MM.1S (cell line): Measurements from ENCODE around the gene TMEM44.

ENCODE experiments used
- EZH2 ChIP-seq: fragments of 300-600 bp; sonication (generic); optimal IDR thresholded peaks from 2 replicates; pipeline ENCODE3; 2017; ENCODE audit warnings: low read depth, mild to moderate bottlenecking, antibody characterized with exemption, low read length, mixed read lengths
- EZH2phosphoT487 ChIP-seq: fragments of 300-600 bp; sonication (generic); IDR thresholded peaks from 2 replicates; pipeline ENCODE4 v1.6.1; 2018; ENCODE audit warnings: antibody characterized with exemption, low read length
- TF ChIP-seq, protein P1 (sequence below): fragments of 300-600 bp; sonication (generic); IDR thresholded peaks from 2 replicates; pipeline ENCODE4 v1.5.1; 2016; ENCODE audit warnings: antibody characterized with exemption, low read length, mixed read lengths

DNA sequence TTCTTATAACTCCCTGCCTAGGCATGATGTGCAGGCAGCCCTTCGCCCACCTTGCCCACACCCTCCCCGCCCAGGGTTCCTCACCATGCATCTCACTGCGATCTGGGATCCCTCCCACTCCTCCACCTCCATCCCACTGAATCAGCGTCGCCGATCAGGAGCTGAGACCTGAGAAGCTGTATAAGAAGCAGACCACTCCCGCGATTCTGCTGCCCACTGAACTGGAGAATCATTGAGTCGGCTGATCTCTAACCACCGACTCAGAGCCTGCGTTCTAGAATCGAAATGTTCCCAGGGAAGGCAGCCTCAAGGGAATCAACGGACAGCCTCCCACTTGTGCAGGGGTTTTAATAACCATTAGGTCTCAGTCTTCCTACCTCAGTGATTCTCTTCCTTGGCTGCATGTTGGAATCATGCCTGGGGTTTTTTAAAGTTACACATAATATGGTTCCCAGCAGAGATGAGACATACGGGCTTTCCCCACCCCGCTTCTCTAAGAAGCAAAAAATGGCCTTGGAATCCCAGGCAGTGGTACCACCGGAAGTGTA is 60.2 kb downstream of the TMEM44 start:
- TF ChIP-seq, protein P1, sequence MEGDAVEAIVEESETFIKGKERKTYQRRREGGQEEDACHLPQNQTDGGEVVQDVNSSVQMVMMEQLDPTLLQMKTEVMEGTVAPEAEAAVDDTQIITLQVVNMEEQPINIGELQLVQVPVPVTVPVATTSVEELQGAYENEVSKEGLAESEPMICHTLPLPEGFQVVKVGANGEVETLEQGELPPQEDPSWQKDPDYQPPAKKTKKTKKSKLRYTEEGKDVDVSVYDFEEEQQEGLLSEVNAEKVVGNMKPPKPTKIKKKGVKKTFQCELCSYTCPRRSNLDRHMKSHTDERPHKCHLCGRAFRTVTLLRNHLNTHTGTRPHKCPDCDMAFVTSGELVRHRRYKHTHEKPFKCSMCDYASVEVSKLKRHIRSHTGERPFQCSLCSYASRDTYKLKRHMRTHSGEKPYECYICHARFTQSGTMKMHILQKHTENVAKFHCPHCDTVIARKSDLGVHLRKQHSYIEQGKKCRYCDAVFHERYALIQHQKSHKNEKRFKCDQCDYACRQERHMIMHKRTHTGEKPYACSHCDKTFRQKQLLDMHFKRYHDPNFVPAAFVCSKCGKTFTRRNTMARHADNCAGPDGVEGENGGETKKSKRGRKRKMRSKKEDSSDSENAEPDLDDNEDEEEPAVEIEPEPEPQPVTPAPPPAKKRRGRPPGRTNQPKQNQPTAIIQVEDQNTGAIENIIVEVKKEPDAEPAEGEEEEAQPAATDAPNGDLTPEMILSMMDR: no peak
- TF ChIP-seq EZH2: no peak
- TF ChIP-seq EZH2phosphoT487: no peak
